OCI-LY1 (cell line): ENCODE results near the gene S100A16.

Experiments
- CTCF ChIP-seq: fragments of 200-600 bp; sonication (generic), shearing (Covaris generic); IDR thresholded peaks from 2 replicates; pipeline ENCODE4 v1.5.1; 2017; ENCODE audit warnings: mild to moderate bottlenecking, antibody characterized with exemption, low read length, moderate library complexity, mixed read lengths
- EZH2 ChIP-seq: fragments of 200-600 bp; sonication (generic), shearing (Covaris generic); IDR thresholded peaks from 2 replicates; pipeline ENCODE4 v1.8.0; 2017; ENCODE audit warnings: borderline replicate concordance, mixed run types, mild to moderate bottlenecking, antibody characterized with exemption, low read length, moderate library complexity, mixed read lengths

GRCh38 chr1:153626477-153626903 is 13.6 kb upstream of the S100A16 start:
- TF ChIP-seq CTCF (no peak), EZH2 (no peak)
